Activated naive CD4-positive, alpha-beta T cell treated with Interleukin-2 at 50 U/mL for 16 hours (primary cell): ENCODE results near the gene ATXN3.
"Not testable (repeated sequence)": the region's sequence is repeated elsewhere in the genome, so short reads cannot be mapped to it uniquely, and the experiment has no call there.

Source experiments
- DNase-seq: peaks from one replicate; pipeline ENCODE4 v3.0.0-alpha.2; 2020

ATXN3 gene

GRCh38 chr14:92058006-92058917 lies 48.1 kb downstream of the ATXN3 start:
- DNase-seq = no peak

- no peak for DNase-seq
These were observed 56.6 kb downstream of the ATXN3 start for GRCh38 chr14:92049781-92050180.

GRCh38 chr14:92049221-92049620 lies 57.2 kb downstream of the ATXN3 start:
- not testable (repeated sequence) for DNase-seq

- not testable (repeated sequence) for DNase-seq
These were observed 60.5 kb downstream of the ATXN3 start for GRCh38 chr14:92045904-92046303.

- DNase-seq = not testable (repeated sequence)
These were observed 64.6 kb downstream of the ATXN3 start for GRCh38 chr14:92041766-92042165.

- no peak for DNase-seq
These were observed 65.2 kb downstream of the ATXN3 start for GRCh38 chr14:92041203-92041602.

- no peak for DNase-seq
These were observed 65.8 kb downstream of the ATXN3 start for GRCh38 chr14:92040431-92041051.

GRCh38 chr14:92039719-92040430 lies 66.5 kb downstream of the ATXN3 start, which contains the start of gene TRIP11:
Gene TRIP11 (minus strand): TSS chr14:92040059. CDS start chr14:92039685, 374 bp downstream.
- peak; percentile 96 for DNase-seq

- peak; percentile 40 for DNase-seq
These were observed 67.2 kb downstream of the ATXN3 start for GRCh38 chr14:92039063-92039718.

GRCh38 chr14:92037989-92038388 lies 68.4 kb downstream of the ATXN3 start:
- no peak for DNase-seq

- no peak for DNase-seq
These were observed 70.5 kb downstream of the ATXN3 start for GRCh38 chr14:92035890-92036289.

- DNase-seq = no peak
These were observed 72.3 kb downstream of the ATXN3 start for GRCh38 chr14:92033906-92034687.

GRCh38 chr14:92033433-92033832 lies 72.9 kb downstream of the ATXN3 start:
- no peak for DNase-seq

- peak; percentile 16 for DNase-seq
These were observed 79.7 kb downstream of the ATXN3 start for GRCh38 chr14:92026548-92027190.

- DNase-seq = no peak
These were observed 84.3 kb downstream of the ATXN3 start for GRCh38 chr14:92022036-92022435.

- DNase-seq = no peak
These were observed 84.9 kb downstream of the ATXN3 start for GRCh38 chr14:92021523-92021922.

GRCh38 chr14:92014040-92014439 lies 92.3 kb downstream of the ATXN3 start:
- no peak for DNase-seq

GRCh38 chr14:92012121-92012748 lies 94.1 kb downstream of the ATXN3 start:
- DNase-seq = no peak

- no peak for DNase-seq
These were observed 95.7 kb downstream of the ATXN3 start for GRCh38 chr14:92010644-92011043.

- DNase-seq = no peak
These were observed 96.8 kb downstream of the ATXN3 start for GRCh38 chr14:92009604-92010003.
